Activated CD4-positive, alpha-beta T cell treated with anti-CD3 and anti-CD28 coated beads, Interleukin-2, amount 50 U/mL, for 48 hours (primary cell): Measurements from ENCODE around the gene UBE2K.
"Not testable (repeated sequence)": the region's sequence is repeated elsewhere in the genome, so short reads cannot be mapped to it uniquely, and the experiment has no call there.

ENCODE experiments used
- DNase-seq, 2 experiments: peaks; one replicate each; pipeline ENCODE4 v3.0.0-alpha.2; 2020

Gene UBE2K

GRCh38 chr4:39698424-39699009, 581 bp downstream of the UBE2K start:
- DNase-seq: peak; percentile 48 to 59

GRCh38 chr4:39699687-39700409, 1.9 kb downstream of the UBE2K start:
- DNase-seq: no peak

DNA sequence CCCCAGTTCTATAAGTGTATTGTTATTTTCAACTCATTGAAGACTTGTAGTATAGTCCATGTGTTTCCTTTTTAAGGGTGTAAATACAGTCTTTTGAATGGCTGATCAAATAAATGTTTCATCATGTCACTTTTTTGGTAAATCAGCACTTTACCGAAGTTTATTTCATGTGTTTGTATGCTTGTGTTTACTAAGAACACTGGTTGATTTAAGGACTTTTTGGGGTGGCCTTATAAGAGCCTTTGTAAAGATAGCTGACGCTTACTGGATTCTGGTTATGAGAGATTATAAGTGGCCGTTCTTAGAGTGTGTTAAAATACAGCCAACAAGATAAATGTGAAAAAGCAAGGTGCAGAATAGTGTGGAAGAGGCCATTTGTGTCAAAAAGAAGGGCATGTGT, 2.6 kb downstream of the UBE2K start:
- DNase-seq: no peak

DNA sequence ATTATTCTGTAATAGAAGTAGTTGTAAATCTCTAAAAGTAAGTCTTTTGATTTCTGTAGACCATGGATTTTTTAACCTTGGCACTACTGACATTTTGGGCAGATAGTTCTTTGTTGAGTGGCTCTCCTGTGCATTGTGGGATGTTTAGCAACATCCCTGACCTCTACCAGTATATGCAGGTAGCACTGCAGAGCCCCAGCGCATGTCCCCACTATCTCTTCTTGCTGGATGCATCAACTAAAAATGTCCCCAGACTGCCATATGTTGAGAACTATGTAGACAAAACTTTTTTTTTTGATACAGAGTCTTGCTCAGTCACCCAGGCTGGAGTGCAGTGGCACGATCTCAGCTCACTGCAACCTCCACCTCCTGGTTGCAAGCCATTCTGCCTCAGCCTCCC, 4.8 kb downstream of the UBE2K start:
- DNase-seq: no peak

GRCh38 chr4:39704789-39705188, 6.9 kb downstream of the UBE2K start:
- not testable (repeated sequence) for DNase-seq

DNA sequence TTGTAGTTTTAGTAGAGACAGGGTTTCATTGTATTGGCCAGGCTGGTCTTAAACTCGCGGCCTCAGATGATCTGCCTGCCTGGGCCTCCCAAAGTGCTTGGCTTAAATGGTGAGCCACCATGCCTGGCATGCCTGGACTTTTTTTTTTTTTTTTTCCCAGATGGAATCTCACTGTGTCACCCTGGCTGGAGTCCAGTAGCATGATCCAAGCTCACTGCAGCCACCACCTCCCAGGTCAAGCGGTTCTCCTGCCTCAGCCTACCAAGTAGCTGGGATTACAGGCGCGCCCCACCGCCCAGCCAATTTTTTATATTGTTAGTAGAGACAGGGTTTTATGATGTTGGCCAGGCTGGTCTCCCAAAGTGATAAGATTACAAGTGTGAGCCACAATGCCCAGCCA, 8.4 kb downstream of the UBE2K start:
- no peak for DNase-seq

DNA sequence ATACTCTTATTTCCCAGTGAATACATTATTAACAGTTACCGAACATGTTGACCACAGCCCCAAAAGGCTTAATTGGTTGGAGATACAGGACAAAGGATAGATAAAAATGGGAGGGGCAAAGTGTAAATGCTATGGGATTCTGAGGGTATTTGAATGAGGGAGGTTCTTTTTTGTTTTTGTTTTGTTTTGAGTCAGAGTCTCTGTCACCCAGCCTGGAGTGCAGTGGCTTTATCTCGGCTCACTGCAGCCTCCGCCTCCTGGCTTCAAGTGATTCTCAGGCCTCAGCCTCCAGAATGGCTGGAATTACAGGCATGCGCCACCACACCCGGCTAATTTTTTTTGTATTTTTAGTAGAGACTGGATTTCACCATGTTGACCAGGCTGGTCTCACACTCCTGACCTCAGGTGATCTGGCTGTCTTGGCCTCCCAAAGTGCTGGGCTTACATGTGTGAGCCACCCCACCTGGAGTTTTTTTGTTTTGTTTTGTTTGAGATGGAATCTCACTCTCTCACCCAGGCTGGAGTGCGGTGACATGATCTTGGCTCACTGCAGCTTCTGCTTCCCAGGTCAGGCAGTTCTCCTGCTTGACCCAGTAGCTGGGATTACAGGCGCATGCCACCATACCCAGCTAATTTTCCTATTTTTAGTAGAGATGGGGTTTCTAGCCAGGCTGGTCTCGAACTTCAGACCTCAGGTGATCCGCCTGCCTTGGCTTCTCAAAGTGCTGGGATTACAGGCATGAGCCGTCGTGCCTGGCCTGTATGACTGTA, 9.0 kb downstream of the UBE2K start:
- DNase-seq: peak in 1 of 2 experiments; percentile 7

DNA sequence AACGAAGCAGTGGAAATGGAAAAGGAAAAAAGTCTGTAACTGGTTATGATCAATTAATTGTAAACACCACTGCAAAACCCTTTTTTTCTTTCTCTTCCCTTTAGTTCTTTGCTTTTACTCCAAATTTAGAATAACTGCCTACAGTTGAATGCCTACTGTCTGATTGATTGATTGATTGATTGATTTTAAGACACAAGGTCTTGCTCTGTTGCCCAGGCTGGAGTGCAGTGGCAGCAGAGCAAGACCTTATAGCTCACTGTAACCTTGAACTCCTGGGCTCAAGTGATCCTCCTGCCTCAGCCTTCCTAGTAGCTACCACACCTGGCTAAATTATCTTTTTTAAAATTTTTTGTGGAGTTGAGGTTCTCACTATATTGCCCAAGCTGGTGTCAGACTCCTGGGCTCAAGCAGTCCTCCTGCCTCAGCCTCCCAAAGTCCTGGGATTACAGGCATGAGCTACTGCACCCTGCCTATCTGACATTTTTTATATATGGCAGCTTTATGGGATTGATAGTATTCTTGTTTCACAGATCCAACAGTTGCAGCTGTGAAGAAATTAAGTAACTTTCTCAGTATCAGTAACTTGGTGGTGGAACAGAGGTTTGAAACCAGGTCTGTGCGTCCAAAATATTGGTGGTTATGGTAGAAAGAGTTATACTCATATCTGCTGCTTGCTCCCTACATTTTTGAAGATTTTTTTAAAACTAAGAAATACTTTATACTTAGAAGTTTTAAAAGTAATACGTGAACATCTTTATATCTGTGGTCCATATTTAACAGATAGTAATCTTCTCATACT, 12.4 kb downstream of the UBE2K start:
- no peak for DNase-seq

GRCh38 chr4:39712819-39713607, 15.1 kb downstream of the UBE2K start:
- DNase-seq: no peak

DNA sequence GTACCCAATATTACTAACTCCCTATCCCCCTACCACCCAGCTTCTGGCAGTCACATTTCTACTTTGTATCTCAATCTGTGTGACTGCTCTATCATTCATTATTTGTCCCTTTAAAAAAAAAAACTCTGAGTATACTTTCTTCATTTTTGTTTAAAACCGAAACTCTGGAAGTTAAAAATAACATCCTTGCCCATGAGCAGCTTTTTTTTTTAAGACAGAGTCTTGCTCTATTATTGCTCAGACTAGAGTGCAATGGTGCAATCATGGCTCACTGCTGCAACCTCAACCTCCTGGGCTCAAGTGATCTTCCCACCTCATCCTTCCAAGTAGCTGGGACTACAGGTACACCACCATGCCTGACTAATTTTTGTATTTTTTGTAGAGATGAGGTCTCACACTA, 15.8 kb downstream of the UBE2K start:
- no peak for DNase-seq

DNA sequence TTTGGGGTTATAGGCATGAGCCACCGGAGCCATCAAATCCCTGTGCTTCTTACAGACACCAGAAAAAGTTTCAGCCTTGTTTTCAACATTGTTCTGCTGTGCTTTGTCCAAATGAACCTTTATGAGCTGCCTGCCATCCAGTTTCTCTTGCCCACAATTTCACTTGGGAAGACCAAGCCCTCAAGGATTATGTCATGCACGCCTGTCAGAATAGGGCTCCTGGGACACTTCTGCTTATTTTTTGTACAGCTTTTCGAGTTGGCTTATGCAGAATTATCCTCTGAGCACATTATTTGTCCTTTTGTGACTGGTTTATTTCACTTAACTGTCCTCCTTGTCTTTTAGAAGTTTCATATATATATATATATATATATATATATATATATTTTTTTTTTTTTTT, 16.2 kb downstream of the UBE2K start:
- DNase-seq: no peak

- no peak for DNase-seq
Observed at GRCh38 chr4:39715788-39716187, 17.9 kb downstream of the UBE2K start.

DNA sequence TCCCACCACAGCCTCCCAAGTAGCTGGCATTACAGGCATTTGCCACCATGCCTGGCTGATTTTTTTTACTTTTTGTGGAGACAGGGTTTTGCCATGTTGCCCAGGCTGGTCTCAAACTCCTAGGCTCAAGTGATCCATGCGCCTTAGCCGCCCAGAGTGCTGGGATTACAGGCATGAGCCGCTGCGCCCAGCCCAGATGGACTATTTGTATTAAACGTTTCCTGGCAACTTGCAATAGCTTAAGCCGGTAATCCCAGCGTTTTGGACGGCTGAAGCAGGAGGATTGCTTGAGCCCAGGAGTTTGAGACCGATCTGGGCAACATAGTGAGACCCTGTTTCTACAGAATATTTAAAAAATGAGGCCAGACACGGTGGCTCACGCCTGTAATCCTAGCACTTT, 18.4 kb downstream of the UBE2K start:
- no peak for DNase-seq

DNA sequence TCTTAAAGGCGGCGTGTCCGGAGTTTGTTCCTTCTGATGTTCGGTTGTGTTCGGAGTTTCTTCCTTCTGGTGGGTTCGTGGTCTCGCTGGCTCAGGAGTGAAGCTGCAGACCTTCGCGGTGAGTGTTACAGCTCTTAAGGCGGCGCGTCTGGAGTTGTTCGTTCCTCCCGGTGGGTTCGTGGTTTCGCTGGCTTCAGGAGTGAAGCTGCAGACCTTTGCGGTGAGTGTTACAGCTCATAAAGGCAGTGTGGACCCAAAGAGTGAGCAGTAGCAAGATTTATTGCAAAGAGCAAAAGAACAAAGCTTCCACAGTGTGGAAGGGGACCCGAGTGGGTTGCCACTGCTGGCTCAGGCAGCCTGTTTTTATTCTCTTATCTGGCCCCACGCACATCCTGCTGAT, 19.8 kb downstream of the UBE2K start:
- DNase-seq: not testable (repeated sequence)

DNA sequence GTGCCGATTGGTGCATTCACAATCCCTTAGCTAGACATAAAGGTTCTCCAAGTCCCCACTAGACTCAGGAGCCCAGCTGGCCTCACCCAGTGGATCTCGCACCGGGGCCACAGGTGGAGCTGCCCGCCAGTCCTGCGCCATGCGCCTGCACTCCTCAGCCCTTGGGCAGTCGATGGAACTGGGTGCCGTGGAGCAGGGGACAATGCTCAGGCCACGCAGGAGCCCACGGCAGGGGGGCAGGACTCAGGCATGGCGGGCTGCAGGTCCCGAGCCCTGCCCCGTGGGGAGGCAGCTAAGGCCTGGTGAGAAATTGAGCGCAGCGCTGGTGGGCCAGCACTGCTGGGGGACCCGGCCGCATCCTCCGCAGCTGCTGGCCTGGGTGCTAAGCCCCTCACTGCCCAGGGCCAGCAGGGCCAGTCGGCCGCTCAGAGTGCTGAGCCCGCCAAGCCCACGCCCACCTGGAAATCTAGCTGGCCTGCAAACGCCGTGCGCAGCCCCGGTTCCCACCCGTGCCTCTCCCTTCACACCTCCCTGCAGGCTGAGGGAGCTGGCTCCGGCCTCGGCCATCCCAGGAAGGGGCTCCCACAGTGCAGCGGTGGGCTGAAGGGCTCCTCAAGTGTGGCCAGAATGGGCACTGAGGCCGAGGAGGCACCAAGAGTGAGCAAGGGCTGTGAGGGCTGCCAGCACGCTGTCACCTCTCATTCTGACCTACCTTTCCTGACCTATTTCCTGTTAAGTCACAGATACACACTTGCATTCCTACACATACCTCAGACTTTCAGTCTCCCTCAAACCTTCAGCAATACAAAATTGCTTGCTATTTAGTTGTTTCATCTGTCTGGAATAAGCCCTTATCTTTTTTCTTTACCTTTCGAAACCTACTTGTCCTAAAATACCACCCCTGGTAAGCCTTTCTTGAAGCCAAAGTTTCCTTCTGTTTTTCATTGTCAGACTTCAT, 20.7 kb downstream of the UBE2K start:
- DNase-seq: no peak

- DNase-seq: no peak
Observed at GRCh38 chr4:39719804-39720580, 22.1 kb downstream of the UBE2K start.

DNA sequence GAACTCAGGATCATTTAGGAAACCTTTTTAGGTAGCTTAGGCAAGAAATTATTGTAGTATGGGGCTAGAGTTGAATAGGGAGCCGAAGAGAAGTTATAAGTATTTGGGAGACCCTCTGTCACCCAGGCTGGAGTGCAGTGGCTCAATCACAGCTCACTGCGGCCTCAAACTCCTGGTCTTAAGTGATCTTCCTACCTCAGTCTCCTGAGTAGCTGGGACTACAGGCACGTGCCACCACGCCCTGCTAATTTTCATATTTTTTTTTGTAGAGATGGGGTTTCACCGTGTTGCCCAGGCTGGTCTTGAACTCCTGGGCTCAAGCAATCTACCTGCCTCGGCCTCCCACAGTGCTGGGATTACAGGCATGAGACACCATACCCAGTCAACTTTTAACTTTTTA, 23.3 kb downstream of the UBE2K start:
- DNase-seq: not testable (repeated sequence)

GRCh38 chr4:39721788-39722187, 23.9 kb downstream of the UBE2K start:
- no peak for DNase-seq

GRCh38 chr4:39729557-39729956, 31.6 kb downstream of the UBE2K start:
- DNase-seq: no peak

- DNase-seq: no peak
Observed at GRCh38 chr4:39730072-39730471, 32.1 kb downstream of the UBE2K start.
